Dedifferentiated amniotic fluid mesenchymal stem cell (primary cell): ENCODE measurements around the gene PTPRB.
"Not testable (repeated sequence)": the region's sequence is repeated elsewhere in the genome, so short reads cannot be mapped to it uniquely, and the experiment has no call there.

Source experiments
- DNase-seq: peaks from one replicate; pipeline ENCODE4 v3.0.0-alpha.2; 2016; ENCODE audit errors: extremely low spot score

Gene PTPRB

DNA sequence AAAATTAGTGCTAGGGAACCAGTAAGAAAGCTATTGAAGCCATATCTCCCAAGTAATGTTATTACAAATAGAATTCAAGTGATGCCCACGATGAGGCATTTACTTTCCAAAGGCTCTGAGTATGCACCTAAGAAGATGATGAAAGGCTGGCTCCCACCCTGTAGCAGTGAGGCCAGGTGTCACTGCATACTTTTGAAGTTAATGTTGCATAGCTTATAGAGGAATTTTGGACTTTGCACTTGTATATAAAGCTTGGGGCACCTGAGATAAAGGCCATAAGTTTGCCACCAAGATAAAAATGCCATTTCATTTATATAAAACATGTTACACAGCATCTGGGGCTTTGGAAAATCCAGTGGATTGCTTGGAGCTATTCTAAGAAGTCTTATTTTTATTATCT, 96.2 kb downstream of the PTPRB start:
- DNase-seq: no peak

DNA sequence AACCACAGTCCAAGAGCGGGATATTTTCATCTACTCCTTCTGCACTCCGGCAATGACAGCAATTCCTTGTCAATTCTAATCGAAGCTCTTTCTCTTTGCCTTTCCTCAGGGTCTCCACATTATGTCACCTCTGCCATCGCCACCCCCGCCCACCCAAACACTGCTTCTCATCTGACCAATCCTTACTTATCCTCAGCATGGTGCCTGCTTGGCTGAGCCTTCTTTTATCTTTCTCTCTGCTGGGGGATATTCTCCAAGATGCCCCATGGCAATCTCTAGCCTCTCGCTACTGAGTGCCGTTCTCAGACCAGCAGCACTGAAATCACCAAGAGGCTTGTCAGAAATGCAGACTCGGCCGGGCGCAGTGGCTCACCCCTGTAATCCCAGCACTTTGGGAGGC, 100.6 kb downstream of the PTPRB start:
- DNase-seq: no peak

DNA sequence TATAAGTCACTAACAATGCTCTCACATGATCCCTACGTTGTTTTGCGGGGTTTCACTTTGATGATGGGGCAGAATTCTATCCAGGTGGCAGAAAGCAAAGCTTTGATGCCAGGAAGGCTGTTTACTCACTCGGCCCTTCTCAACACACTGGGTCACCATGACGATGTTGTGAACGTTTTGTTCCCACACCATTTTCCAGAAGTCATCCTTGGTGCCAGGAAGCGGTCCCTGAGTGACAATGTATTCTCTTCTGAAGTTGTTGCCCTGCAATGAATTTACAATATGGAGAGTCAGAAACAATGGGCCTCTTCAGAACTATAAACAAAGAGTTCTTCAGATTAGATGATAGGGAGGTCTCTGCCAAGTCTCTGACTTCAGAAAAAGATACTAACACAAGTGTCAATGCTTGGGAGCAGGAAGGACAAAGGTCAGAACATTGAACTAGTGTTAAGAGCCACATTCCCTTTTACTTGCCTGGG, 101.3 kb downstream of the PTPRB start:
- no peak for DNase-seq

- no peak for DNase-seq
Measured at GRCh38 chr12:70534466-70534865, 102.8 kb downstream of the PTPRB start.

DNA sequence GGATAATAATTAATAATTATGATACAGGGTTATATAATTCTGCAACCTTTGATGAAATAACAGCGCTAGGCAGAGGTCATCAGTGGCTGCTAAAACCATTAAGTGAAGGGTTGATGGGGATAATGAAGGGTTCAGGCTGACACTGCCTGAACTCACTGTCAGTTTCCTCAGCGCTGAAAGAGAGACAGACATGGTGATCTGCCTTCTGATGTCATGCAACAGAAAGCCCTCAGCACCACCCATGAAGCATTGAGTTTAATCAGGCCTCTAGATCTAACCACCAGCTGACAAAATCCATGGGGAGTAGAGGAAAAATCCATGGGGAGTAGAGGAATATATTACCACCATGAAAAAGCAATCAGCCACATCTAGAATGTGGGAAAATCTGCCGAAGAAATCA, 107.6 kb downstream of the PTPRB start:
- no peak for DNase-seq

- DNase-seq: no peak
Measured at GRCh38 chr12:70520847-70521246, 116.4 kb downstream of the PTPRB start.

- DNase-seq: no peak
Measured at GRCh38 chr12:70513426-70513825, 123.8 kb downstream of the PTPRB start.

DNA sequence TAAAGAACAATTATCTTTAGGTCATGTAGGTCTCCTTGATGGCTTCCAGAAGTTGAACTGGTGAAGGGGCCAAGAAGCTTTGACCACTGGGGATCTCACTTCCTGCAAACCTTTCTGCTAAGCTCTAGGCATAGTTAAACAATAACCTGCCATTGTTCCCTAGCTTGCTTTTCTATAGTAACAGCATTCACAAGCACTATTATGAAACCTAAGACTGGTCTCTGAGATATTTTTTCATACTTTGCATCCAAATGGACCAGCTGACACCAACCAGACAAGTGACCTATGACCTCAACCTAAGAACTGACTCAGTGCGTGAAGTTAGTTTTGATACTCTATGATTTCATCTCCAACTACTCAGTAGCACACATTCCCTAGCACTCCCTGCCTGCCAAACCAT, 129.1 kb downstream of the PTPRB start:
- DNase-seq: no peak

DNA sequence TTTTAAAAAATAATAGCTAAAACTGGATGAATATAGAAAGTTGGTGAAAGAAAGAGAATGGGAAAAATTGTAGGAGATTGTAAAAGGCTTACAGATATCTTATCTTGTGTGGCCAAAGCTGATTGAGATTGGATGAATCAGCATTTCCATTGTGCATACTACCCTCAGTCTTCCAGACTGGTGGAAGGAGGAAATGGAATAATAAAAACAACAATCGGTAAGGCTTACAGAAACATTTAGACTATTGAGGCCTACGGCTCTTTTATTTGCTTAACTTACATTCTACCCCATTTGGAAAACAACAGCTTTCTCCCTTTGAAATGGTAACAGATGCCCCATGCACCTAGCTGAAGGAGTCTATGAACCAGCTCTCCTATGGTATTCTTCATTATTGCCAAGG, 129.8 kb downstream of the PTPRB start:
- no peak for DNase-seq

DNA sequence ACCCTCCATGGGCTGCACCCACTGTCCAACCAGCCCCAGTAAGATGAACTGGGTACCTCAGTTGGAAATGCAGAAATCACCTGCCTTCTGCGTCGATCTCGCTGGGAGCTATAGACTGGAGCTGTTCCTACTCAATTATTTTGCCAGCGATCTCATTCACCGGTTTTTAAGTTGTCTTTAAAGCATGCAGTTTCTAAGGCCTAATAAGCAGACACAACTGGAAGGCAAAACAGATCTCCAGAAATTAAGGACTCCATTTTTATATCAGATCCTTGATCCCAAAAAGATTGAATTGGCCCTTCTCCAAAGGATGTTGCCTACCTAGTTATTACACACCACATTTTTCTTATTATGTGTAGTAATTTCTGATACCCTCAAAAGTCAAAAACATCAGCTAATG, 139.7 kb downstream of the PTPRB start:
- DNase-seq: no peak

GRCh38 chr12:70492904-70493303, 144.3 kb downstream of the PTPRB start:
- DNase-seq: not testable (repeated sequence)

- not testable (repeated sequence) for DNase-seq
Measured at GRCh38 chr12:70490928-70491327, 146.3 kb downstream of the PTPRB start.

DNA sequence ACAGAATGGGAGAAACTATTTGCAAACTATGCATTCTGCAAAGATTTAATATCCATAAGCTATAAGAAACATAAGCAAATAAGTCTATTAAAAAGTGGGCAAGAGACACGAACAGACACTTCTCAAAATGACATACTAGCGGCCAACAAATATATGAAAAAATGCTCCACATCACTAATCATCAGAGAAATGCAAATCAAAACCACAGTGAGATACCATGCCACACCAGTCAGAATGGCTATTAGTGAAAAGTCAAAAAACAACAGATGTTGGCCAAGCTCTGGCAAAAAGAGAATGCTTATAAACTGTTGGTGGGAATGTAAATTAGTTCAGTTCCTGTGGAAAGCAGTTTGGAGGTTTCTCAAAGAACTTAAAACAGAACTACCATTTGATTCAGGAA, 149.8 kb downstream of the PTPRB start:
- DNase-seq: no peak

DNA sequence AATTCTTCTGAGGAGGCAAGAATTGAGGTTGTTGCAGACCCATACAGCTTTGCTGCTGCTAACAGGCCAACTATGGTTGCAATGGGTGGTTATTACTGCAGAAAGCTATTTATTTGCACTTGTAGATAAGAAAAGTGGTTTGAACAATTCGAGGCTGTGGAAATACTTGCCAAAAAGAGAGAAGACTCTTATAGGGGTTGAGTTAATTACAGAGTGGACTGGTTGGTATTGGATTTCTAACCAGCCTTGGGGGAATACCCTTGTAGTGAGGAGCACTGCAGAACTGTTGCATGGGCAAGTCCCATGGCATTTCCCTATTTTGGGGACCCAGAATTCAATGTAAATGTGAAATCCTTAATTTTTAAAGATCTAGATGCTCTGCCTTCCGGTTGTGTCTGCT, 150.6 kb downstream of the PTPRB start:
- DNase-seq: no peak

DNA sequence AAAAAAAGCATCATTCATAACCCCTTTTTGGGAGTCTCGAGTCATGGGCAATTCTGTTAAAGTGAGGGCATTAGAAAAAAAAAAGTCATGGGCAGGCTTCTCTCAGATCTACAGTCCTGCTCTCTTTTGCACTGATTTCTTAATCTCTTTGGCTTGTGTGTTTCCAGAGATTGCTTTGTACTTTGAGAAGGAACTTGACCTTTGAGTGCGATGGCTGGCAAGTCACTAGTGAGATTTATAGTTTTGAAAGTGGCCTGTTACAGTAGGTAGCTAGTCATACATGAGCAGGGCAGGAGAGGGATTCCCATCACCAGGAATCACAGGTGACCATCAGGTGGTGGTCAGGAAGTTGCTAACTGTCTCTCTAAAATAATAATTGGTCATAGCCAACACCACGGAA, 151.5 kb downstream of the PTPRB start:
- no peak for DNase-seq

GRCh38 chr12:70484464-70484863, 152.8 kb downstream of the PTPRB start:
- DNase-seq: no peak

GRCh38 chr12:70482764-70483163, 154.5 kb downstream of the PTPRB start:
- DNase-seq: no peak

DNA sequence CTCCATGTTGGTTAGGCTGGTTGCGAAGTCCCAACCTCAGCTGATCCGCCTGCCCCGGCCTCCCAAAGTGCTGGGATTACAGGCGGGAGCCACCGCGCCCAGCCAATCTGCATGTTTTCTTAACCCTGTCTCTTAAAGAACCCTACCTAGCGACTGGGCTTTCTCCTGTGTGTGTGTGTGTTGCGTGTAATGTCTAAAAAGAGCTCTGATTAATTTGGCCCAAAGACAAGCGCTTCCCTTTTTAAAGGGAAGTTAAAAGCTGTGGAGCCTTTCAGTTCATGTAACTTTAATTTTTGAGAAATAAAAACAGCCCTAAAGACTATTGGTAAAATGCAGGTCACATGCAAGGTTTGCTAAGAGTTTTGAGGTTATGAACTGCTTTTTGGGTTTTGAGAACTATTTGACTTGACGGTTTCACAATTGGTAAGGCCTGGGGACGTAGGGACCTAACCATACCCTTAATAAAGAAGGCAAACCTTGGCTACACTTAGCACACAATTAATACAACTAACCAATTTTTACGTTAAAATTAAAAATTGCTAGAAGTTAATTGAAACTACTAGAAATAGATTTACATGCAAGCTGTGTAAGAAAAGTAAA, 167.9 kb downstream of the PTPRB start:
- DNase-seq: no peak

GRCh38 chr12:70468741-70469140, 168.5 kb downstream of the PTPRB start:
- DNase-seq: no peak

DNA sequence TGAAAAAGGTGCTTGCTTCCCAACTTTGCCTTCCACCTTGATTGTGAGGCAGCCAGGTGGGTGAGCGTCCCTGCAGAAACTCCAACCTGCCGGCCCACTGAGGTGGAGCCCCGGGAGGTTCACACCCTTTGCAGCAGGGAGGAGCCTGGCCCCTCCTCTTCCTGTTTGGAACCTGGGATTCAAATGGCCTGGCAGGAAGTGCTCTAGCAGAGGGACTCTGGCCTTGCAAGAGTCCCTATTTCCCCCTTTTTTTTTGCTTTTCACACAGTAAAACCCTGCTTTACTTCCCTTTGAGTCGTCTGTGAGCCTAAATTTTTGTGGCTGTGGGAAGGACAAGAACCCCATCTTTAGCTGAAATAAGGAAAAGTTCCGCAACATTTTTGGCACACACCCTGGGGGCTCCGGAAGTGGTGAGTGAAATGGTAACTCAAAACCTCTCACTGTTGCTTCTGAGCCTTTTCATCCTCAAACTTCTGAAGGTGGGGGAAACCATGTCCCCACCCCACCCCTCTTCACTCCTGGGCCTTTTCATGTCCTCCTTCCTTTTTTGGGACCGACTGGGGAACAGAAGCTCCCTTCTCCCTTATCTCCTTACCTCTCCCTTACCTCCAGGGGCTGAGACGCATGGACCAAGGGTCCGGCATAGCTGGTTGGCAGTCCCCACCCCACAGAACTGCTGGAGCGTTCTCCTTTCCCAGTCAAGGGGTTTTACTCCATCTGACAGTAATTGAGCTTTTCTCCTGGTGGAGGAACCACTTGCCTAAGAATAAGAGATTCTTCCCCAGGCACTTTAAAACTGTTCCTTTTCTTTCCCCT, 169.1 kb downstream of the PTPRB start:
- DNase-seq: no peak

- DNase-seq: no peak
Measured at GRCh38 chr12:70467476-70467875, 169.8 kb downstream of the PTPRB start.

DNA sequence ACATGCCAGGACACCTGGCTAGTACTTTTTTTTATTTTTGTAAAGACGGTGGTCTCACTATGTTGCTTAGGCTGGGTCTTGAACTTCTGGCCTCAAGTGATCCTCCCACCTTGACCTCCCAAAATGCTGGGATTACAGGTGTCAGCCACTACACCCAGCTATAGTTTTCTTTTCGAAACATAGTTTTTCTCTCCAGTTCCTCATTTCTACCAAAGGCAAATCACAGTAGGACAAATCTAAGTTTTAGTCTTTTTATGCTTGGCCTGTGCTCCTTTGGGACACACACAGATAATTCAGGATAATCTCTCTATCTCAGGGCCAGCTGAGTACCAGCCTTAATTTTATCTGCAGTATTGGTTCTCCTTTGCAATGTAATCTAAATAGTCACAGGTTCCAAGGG, 170.5 kb downstream of the PTPRB start:
- no peak for DNase-seq
